ENCODE data around the gene ELOVL5.

ELOVL5 gene

DNA sequence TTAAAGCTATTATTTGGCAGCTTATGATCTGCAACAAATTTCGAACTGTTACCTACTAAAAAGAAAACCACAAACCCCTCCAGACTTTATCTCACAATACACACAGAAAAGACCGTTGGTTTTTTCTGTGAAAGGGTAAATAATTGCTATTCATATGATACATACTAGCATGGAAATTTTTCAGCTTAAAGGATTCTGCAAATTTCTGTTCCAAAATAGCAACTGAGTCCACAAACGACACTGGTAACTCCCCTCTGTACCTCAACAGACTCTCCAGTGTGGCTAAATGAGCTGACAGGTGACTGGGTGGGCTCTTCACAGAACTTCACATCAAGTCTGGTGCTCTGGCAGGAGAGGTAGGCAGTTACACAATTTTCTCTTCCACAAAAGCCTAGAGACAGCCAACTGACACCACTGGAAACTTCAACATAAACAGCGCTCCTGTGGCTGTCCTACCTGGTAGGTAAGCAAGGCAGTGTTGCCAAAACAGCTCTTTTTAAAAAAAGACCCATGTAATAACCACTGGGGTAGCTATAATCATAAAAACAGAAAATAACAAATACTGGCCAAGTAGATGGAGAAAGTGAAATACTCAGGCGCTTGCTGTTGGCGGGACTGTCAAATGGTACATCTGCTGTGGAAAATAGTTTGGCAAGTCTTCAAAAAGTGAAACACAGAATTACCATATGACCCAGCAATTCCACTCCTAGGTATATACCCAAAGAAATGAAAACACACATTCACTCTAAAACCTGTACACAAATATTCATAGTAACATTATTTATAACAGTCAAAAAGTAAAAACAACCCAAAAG is 37.8 kb downstream of the ELOVL5 start:
- Histone ChIP-seq H3K4me2 (ENCODE audit: low read depth, low read length, poor library complexity, severe bottlenecking) (peak overlapping the region; percentile 39), H3K4me3 (ENCODE audit: insufficient read depth, low read length, poor library complexity, severe bottlenecking) (no peak overlapping the region)

GRCh38 chr6:53309901-53310300 is 38.8 kb downstream of the ELOVL5 start:
- H3K4me2 ChIP-seq (ENCODE audit: low read depth, low read length, poor library complexity, severe bottlenecking) = peak overlapping the region; percentile 39
- H3K36me3 ChIP-seq (ENCODE audit: low read length) = no peaks in the 10 kb centered on the region
- H3K27ac ChIP-seq (ENCODE audit: low read depth, low read length) = peak overlapping the region; percentile 73
- H3K27me3 ChIP-seq (ENCODE audit: low read length) = no peaks in the 10 kb centered on the region
- no peaks in the 10 kb centered on the region for H3K9me2 ChIP-seq (replicated peaks; ENCODE audit: insufficient read depth, low read length)
- H3K79me2 ChIP-seq (ENCODE audit: insufficient read depth, low read length) = peaks cover 87% of the 10 kb centered on the region
- H2AFZ ChIP-seq (ENCODE audit: low read depth, low read length, severe bottlenecking) = no peak overlapping the region
- H3K4me3 ChIP-seq (ENCODE audit: insufficient read depth, low read length, poor library complexity, severe bottlenecking) = no peak overlapping the region
- peak overlapping the region; percentile 10 for H3K9ac ChIP-seq (ENCODE audit: low read length)
- TF ChIP-seq EZH2phosphoT487 (conservative IDR thresholded peaks at IDR 0.05; ENCODE audit: low read length) (no peak), CTCF (IDR thresholded peaks at IDR 0.05; ENCODE audit: insufficient read depth, low read length, poor library complexity, severe bottlenecking) (no peak)
- H3K9me3 ChIP-seq (ENCODE audit: insufficient read depth, low read length) = no peaks in the 10 kb centered on the region
- H3F3A ChIP-seq (ENCODE audit: insufficient read depth) = peaks cover 46% of the 10 kb centered on the region
- H4K20me1 ChIP-seq (ENCODE audit: low read depth, low read length) = peaks cover 71% of the 10 kb centered on the region

More for the DNA sequence above, 37.8 kb downstream of the ELOVL5 start:
- Histone ChIP-seq H3K9me3 (ENCODE audit: insufficient read depth, low read length) (no peaks in the 10 kb centered on the region), H3K36me3 (ENCODE audit: low read length) (no peaks in the 10 kb centered on the region), H4K20me1 (ENCODE audit: low read depth, low read length) (peaks cover 82% of the 10 kb centered on the region), H3K9me2 (replicated peaks; ENCODE audit: insufficient read depth, low read length) (no peaks in the 10 kb centered on the region), H3F3A (ENCODE audit: insufficient read depth) (peaks cover 46% of the 10 kb centered on the region), H2AFZ (ENCODE audit: low read depth, low read length, severe bottlenecking) (no peak overlapping the region), H3K79me2 (ENCODE audit: insufficient read depth, low read length) (peaks cover 97% of the 10 kb centered on the region), H3K9ac (ENCODE audit: low read length) (peak overlapping the region; percentile 10; the same call in 1 of the 2 replicates), H3K27ac (ENCODE audit: low read depth, low read length) (peak overlapping the region; percentile 73), H3K27me3 (ENCODE audit: low read length) (no peaks in the 10 kb centered on the region)
- TF ChIP-seq EZH2phosphoT487 (conservative IDR thresholded peaks at IDR 0.05; ENCODE audit: low read length) (no peak), CTCF (IDR thresholded peaks at IDR 0.05; ENCODE audit: insufficient read depth, low read length, poor library complexity, severe bottlenecking) (no peak)

- peaks cover 81% of the 10 kb centered on the region for H3K79me2 ChIP-seq (ENCODE audit: insufficient read depth, low read length)
- no peaks in the 10 kb centered on the region for H3K9me2 ChIP-seq (replicated peaks; ENCODE audit: insufficient read depth, low read length)
- peaks cover 65% of the 10 kb centered on the region for H4K20me1 ChIP-seq (ENCODE audit: low read depth, low read length)
- no peaks in the 10 kb centered on the region for H3K9me3 ChIP-seq (ENCODE audit: insufficient read depth, low read length)
- H3F3A ChIP-seq (ENCODE audit: insufficient read depth) = peaks cover 46% of the 10 kb centered on the region
- no peak overlapping the region for H2AFZ ChIP-seq (ENCODE audit: low read depth, low read length, severe bottlenecking)
- H3K4me3 ChIP-seq (ENCODE audit: insufficient read depth, low read length, poor library complexity, severe bottlenecking) = no peak overlapping the region
- H3K36me3 ChIP-seq (ENCODE audit: low read length) = no peaks in the 10 kb centered on the region
- peak overlapping the region; percentile 73 for H3K27ac ChIP-seq (ENCODE audit: low read depth, low read length)
- peak overlapping the region; percentile 10; the same call in 1 of the 2 replicates for H3K9ac ChIP-seq (ENCODE audit: low read length)
- TF ChIP-seq CTCF (IDR thresholded peaks at IDR 0.05; ENCODE audit: insufficient read depth, low read length, poor library complexity, severe bottlenecking) (no peak), EZH2phosphoT487 (conservative IDR thresholded peaks at IDR 0.05; ENCODE audit: low read length) (no peak)
- H3K4me2 ChIP-seq (ENCODE audit: low read depth, low read length, poor library complexity, severe bottlenecking) = peak overlapping the region; percentile 39
- H3K27me3 ChIP-seq (ENCODE audit: low read length) = no peaks in the 10 kb centered on the region
Measured at GRCh38 chr6:53309059-53309900, 39.5 kb downstream of the ELOVL5 start.

Measured in SU-DHL-6 (cell line).